Measurements from ENCODE around the gene TLE1. TPM values are rescaled to one million over a fixed set of nuclear protein-coding genes. Genes with fewer than 3 reads are reported as not detected.
A peak's percentile ranks its signal among the peaks of the same experiment; 100 is the strongest.

TLE1 gene
- total RNA-seq, 1 experiment from 2014 or later, result 97.7 TPM

DNA sequence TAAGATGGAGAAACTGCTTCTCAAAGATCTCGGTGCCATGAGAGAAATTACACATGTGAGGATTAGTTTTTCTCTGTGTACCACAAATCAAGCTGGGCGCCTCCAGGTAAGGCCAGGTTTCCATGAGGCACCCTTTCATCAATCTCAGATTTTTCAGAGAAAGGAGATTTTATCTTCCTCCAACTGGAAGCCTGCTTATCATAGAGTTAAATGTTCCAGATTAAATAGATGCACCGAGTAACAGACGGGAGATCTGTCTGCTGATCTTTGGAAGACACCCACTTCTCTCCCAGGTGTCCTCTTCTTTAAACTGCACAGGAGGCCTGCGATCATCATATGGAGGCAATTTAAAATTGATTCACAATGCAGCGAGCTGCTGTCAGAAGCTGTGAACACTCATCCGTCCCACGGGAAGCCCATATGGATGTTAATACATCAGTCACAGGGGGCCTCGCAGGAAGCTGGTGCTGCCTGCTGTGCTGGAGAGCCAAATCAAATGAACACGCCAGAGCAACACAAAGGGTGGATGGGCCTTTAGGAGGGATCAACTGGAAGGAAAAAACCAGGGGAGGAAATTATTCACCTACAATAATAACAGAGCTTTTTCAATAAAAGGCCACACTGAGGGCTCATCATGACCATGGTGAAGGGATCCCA lies 93.3 kb downstream of the TLE1 start:
- Mint-ChIP-seq H3K4me3 (peak overlapping the region; percentile 42), H3K27ac (peak overlapping the region; percentile 86), H3K4me1 (peaks cover 79% of the 10 kb centered on the region), H3K36me3 (peaks cover 40% of the 10 kb centered on the region), H3K9me3 (peaks cover 11% of the 10 kb centered on the region), H3K27me3 (ENCODE audit: low read depth) (no peaks in the 10 kb centered on the region)
- ChIA-PET POLR2A (no interaction called here), CTCF (interaction anchor here (0.9 to 1.1 kb wide), 2 partner anchors 13 to 40 kb away, joined by 3 read pairs; no protein-coding TSS in a partner anchor)
- peak; percentile 68 for ATAC-seq
- DNase-seq (ENCODE audit: low spot score), result peak; percentile 39
- TF ChIP-seq JAZF1 (CRISPR knock-in tag; IDR thresholded peaks at IDR 0.05), result no peak
- peak; percentile 53; the same call in 1 of the 2 replicates for TF ChIP-seq FOXK1 (CRISPR knock-in tag; IDR thresholded peaks at IDR 0.05)
- TF ChIP-seq MAX (CRISPR knock-in tag; IDR thresholded peaks at IDR 0.05), result no peak; the same call in 1 of the 2 replicates
- TF ChIP-seq PRRX2 (CRISPR knock-in tag; IDR thresholded peaks at IDR 0.05), result no peak
- TF ChIP-seq AR (CRISPR knock-in tag; IDR thresholded peaks at IDR 0.05), result no peak
- no peak for TF ChIP-seq GTF2I (CRISPR knock-in tag; conservative IDR thresholded peaks at IDR 0.05)
- no peak for TF ChIP-seq NR3C1 (CRISPR knock-in tag; conservative IDR thresholded peaks at IDR 0.05; ENCODE audit: low read depth)
- TF ChIP-seq ZNF263 (CRISPR knock-in tag; IDR thresholded peaks at IDR 0.05; ENCODE audit: low read depth), result no peak
- TF ChIP-seq ZSCAN18 (CRISPR knock-in tag; IDR thresholded peaks at IDR 0.05), result no peak
- no peak for TF ChIP-seq ZBTB21 (CRISPR knock-in tag; IDR thresholded peaks at IDR 0.05; ENCODE audit: borderline replicate concordance)
- TF ChIP-seq ATF6 (CRISPR knock-in tag; IDR thresholded peaks at IDR 0.05), result no peak
- 0 out of 2 replicates have a peak, but pooled peaks have one; percentile 33 for TF ChIP-seq ZNF317 (CRISPR knock-in tag; IDR thresholded peaks at IDR 0.05; ENCODE audit: borderline replicate concordance, low read depth)
- no peak for TF ChIP-seq SMAD3 (CRISPR knock-in tag; IDR thresholded peaks at IDR 0.05; ENCODE audit: borderline replicate concordance)
- TF ChIP-seq, protein P1, sequence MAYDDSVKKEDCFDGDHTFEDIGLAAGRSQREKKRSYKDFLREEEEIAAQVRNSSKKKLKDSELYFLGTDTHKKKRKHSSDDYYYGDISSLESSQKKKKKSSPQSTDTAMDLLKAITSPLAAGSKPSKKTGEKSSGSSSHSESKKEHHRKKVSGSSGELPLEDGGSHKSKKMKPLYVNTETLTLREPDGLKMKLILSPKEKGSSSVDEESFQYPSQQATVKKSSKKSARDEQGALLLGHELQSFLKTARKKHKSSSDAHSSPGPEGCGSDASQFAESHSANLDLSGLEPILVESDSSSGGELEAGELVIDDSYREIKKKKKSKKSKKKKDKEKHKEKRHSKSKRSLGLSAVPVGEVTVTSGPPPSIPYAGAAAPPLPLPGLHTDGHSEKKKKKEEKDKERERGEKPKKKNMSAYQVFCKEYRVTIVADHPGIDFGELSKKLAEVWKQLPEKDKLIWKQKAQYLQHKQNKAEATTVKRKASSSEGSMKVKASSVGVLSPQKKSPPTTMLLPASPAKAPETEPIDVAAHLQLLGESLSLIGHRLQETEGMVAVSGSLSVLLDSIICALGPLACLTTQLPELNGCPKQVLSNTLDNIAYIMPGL (CRISPR knock-in tag; IDR thresholded peaks at IDR 0.05), result no peak
- TF ChIP-seq ZNF671 (CRISPR knock-in tag; IDR thresholded peaks at IDR 0.05), result no peak
- TF ChIP-seq JUN (CRISPR knock-in tag; IDR thresholded peaks at IDR 0.05), result 0 out of 2 replicates have a peak, but pooled peaks have one; percentile 66
- TF ChIP-seq NFYB (CRISPR knock-in tag; conservative IDR thresholded peaks at IDR 0.05; ENCODE audit: low read depth), result no peak
- TF ChIP-seq PRDM15 (CRISPR knock-in tag; IDR thresholded peaks at IDR 0.05), result no peak
- TF ChIP-seq TEAD1 (CRISPR knock-in tag; IDR thresholded peaks at IDR 0.05), result peak; percentile 95
- TF ChIP-seq MYBL2 (CRISPR knock-in tag; IDR thresholded peaks at IDR 0.05), result peak; percentile 65; the same call in 1 of the 2 replicates
- TF ChIP-seq MLX (CRISPR knock-in tag; IDR thresholded peaks at IDR 0.05), result no peak
- TF ChIP-seq IRF2 (CRISPR knock-in tag; IDR thresholded peaks at IDR 0.05; ENCODE audit: borderline replicate concordance, low read depth), result no peak
- peak; percentile 79; the same call in 1 of the 2 replicates for TF ChIP-seq ZNF219 (CRISPR knock-in tag; IDR thresholded peaks at IDR 0.05; ENCODE audit: borderline replicate concordance)
